8988T (cell line): ENCODE measurements around the gene MREG.
"Not testable (repeated sequence)": the region's sequence is repeated elsewhere in the genome, so short reads cannot be mapped to it uniquely, and the experiment has no call there.

Source experiments
- DNase-seq: peaks from one replicate; pipeline ENCODE4 v3.0.0; 2011

The MREG gene

GRCh38 chr2:216018709-216019108, 5.4 kb upstream of the MREG start:
- DNase-seq: no peak

DNA sequence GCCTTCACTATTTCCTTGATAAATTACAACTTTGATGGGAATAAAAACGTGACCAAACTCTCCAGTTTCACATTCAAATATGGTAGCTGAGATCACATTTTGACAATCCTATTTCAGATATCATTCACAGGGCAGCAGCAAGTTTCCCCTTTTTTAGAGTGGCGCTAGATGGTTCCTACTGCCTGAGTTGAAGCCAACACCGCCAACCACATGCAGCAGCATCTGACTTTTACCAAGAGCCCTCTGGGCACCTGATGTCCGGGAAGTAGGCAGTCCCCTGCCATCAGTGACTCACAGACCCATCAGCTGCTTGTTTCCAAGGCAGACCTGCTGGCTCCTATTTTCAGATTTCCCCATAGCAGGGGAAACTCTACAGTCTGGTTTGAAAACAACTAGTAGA, 4.0 kb upstream of the MREG start:
- DNase-seq: peak; percentile 43

GRCh38 chr2:216016581-216016980, 3.2 kb upstream of the MREG start:
- DNase-seq: no peak

- no peak for DNase-seq
Observed at GRCh38 chr2:216015722-216016464, 2.5 kb upstream of the MREG start.

- no peak for DNase-seq
Observed at GRCh38 chr2:216014986-216015385, 1.6 kb upstream of the MREG start.

GRCh38 chr2:216014006-216014405, 655 bp upstream of the MREG start:
- no peak for DNase-seq

DNA sequence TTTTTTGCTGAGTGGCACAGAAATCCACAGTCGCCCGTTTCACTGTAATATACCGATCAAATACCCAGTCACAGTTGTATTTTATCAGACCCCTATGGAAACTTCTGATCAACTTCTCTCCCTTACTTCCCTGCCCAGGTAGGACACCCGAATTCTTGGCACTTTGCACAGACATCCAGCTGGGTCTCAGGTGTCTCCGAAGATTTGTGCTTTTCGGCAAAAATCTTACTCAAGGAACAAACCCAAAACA, 596 bp downstream of the MREG start:
- no peak for DNase-seq

- DNase-seq: no peak
Observed at GRCh38 chr2:216012133-216012829, 1.1 kb downstream of the MREG start.

GRCh38 chr2:216009215-216009614, 4.1 kb downstream of the MREG start:
- not testable (repeated sequence) for DNase-seq

- DNase-seq: no peak
Observed at GRCh38 chr2:216008387-216008786, 5.0 kb downstream of the MREG start.

GRCh38 chr2:216006164-216006663, 7.1 kb downstream of the MREG start:
- DNase-seq: no peak

DNA sequence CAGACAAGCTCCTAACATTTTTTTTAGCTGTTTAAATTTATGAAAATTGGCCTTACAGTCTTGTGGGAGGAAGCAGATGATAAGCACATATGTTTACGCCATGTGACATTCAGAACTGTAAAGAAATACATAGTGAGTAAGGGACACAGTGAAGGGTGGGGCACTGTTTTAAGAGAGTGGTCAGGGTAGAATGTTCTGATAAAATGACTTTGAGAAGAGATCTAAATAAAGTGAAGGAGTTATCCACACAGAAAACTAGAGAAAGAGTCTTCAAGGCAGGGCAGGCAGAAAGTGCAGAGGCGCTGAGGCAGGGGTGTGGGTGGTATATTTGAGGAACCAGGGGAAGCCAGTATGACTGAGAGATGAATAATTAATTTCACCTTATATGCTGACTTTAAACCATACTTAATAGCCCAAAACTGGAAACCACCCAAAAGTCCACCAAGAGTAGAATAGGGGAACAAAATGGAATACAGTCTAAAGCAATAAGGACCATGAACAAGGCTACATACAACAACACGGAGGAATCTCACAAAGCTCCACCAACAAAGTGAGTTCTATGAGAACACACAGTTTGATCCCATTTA, 8.6 kb downstream of the MREG start:
- no peak for DNase-seq

GRCh38 chr2:216003876-216004696, 9.3 kb downstream of the MREG start:
- DNase-seq: no peak

DNA sequence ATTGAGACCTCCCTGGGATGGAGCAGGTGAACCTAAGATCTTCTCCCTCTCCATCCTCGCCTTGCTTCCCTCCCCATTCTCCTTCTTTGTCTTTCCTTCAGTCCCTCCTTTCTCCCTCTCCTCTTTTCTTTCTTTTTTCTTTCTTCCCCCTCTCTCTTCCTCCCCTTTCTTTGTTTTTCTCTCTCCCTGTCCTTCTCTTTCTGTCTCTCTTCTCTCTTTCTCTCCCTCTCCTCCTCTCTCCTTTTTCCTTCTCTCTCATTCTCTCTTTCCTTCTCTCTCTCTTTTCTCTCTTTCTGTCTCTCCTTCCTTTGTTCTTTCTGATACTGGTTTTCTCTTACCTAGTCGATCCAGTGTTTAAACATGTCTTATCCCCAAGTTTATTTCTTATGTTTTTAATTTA, 10.7 kb downstream of the MREG start:
- no peak for DNase-seq

GRCh38 chr2:216002101-216002678, 11.2 kb downstream of the MREG start:
- DNase-seq: no peak

GRCh38 chr2:216001216-216002100, 11.9 kb downstream of the MREG start:
- DNase-seq: no peak

- DNase-seq: no peak
Observed at GRCh38 chr2:215998636-215999035, 14.7 kb downstream of the MREG start.

- DNase-seq: no peak
Observed at GRCh38 chr2:215997219-215997618, 16.1 kb downstream of the MREG start.

DNA sequence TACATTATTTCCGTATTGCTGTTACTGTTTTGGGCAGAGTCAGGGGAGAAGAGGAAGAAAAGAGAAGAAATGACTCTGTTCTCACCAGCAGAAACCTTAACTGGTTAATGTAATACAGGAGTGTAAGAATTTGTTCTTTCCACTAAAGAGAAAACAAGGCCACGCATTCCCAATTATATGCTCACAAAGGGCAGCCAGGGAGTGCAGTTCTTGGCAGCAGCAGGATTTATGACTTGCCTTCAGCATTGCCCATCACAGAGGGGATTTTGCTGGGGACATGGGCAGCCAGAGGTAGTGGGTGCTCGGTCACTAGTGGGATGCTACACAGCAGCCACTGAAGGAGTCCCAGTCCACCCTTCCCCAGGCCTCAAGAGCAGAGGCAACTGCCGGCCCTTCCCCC, 18.4 kb downstream of the MREG start:
- DNase-seq: no peak

DNA sequence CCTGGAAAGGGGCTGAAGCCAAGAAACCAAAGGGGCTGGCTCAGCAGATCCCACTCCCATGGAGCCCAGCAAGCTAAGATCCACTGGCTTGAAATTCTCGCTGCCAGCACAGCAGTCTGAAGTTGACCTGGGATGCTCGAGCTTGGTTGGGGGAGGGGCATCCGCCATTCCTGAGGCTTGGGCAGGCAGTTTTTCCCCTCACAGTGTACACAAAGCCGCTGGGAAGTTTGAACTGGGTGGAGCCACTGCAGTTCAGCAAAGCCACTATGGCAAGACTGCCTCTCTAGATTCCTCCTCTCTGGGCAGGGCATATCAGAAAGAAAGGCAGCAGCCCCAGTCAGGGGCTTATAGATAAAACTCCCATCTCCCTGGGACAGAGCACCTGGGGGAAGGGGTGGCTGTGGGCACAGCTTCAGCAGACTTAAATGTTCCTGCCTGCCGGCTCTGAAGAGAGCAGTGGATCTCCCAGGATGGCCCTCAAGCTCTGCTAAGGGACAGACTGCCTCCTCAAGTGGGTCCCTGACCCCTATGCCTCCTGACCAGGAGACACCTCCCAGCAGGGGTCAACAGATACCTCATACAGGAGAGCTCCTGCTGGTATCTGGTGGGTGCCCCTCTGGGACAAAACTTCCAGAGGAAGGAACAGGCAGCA, 24.7 kb downstream of the MREG start:
- DNase-seq: not testable (repeated sequence)

- no peak for DNase-seq
Observed at GRCh38 chr2:215985257-215985656, 28.1 kb downstream of the MREG start.
